Measurements from ENCODE around the gene PRKCH.

The PRKCH gene

GRCh38 chr14:61530296-61530695 is 208.9 kb downstream of the PRKCH start:
- TF ChIP-seq GATA1 (IDR thresholded peaks at IDR 0.05; ENCODE audit: low read depth, low read length) (no peak), POLR2A (IDR thresholded peaks at IDR 0.05; ENCODE audit: low read length) (no peak)
- no peak for DNase-seq

DNA sequence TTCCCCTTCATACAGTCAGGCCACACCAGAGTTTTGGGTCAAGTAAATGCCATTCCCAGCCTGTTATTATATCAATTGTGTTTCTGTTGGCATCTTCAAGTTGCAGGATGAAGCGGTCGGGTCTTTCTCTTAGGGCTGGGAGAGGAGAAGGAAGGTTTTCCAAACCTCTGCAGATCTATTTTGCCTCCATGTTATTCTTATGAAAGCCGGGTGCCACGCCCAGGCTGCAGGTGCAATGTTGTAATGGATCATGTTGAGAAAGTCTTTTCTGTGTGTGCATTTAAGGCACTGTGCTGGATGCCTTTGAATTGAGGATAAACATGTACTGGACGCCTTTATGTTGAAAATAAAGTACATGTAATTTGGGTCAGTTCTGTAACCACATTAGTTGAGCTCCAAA is 209.5 kb downstream of the PRKCH start:
- TF ChIP-seq POLR2A (IDR thresholded peaks at IDR 0.05; ENCODE audit: low read length) = no peak
- TF ChIP-seq GATA1 (IDR thresholded peaks at IDR 0.05; ENCODE audit: low read depth, low read length) = no peak
- no peak for DNase-seq

DNA sequence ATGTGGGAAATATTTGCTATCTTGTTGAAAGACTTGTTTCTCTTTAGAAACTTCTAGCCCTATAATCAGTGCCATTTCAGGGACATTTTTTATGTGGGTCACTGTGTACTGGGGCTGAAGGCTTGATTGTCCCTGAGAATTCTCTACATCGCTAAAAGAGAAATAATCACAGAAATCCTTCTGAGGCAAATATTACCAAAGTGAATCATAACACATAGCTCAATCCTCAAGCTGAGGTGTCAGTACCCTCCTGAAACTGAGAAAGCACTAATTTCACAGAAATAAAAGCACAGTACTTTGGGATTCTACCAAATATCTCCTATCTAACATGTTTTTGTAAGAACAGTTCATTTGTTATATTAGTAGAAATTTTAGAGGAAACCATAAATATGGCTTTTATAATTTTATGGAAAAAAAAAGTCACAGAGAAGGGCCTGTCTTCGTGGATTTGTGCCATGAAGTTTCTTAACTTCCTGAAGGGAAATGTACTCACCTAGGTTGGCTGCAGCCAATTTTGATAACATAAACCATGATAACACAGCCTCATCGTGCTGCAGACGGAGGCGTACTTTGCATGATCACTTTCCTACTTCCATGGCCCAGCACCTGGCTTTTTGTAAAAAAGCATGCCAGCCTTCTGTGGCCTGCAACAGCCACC is 210.2 kb downstream of the PRKCH start:
- TF ChIP-seq GATA1 (IDR thresholded peaks at IDR 0.05; ENCODE audit: low read depth, low read length) (no peak), POLR2A (IDR thresholded peaks at IDR 0.05; ENCODE audit: low read length) (no peak)
- no peak for DNase-seq

DNA sequence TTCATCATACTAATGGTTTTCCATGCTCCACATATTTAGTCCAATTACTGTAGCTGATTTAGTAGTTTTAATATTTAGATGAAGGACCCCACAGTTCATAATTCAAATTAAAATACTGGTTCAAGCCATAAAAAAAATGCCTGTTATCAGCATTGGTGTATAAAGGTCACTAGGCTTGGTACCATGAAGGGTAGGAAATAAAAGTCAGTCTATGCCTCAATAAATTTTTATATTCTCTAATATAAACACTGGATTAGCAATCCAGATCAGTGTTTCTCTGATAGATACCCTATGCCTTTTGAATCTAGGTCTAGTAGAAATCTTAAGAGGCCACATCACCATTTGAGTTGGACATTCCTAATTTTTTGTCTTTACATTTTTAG is 210.7 kb downstream of the PRKCH start:
- TF ChIP-seq GATA1 (IDR thresholded peaks at IDR 0.05; ENCODE audit: low read depth, low read length) (no peak), POLR2A (IDR thresholded peaks at IDR 0.05; ENCODE audit: low read length) (no peak)
- DNase-seq = no peak

DNA sequence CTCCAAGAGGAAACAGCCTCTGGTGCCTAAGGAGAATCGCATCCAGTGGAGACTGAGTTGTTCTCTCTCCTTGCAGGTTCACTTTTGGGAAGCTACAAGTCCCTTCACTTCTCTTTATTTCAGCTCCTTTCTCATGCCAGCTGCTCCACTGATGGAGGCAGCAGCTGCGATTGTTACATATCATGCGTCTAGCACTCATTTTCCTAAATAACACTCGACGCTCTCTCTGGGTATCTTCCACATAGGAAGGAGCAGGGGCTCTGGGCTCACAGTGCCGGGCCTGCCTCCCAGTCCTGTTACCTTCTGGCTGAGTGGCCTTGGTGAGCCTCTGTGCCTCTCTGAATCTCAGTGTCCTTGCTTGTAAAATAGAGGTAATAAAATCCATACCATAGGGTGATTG is 211.4 kb downstream of the PRKCH start:
- DNase-seq = no peak
- TF ChIP-seq GATA1 (IDR thresholded peaks at IDR 0.05; ENCODE audit: low read depth, low read length) (no peak), POLR2A (IDR thresholded peaks at IDR 0.05; ENCODE audit: low read length) (no peak)

GRCh38 chr14:61533513-61534255 is 212.3 kb downstream of the PRKCH start:
- DNase-seq = no peak

DNA sequence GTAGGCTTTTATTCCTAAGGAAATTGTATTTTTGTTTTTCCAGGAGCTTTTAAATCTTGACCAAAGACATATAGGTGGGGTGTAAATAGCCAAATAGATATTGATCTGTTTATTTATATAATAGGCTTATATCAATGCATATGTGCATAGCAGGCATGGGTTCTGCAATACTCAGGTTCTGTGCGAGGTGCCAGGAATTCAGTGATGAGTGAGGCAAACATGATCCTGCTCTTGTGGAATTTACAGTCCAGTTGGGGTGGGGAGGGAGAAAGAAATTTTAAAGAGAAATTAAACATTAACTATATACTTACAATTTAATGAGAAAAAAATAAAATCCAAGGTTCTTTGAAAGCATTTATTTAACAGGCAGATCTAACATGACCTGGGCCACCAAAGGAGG is 213.7 kb downstream of the PRKCH start:
- DNase-seq = no peak

More at GRCh38 chr14:61533513-61534255, 212.3 kb downstream of the PRKCH start:
- TF ChIP-seq GATA1 (IDR thresholded peaks at IDR 0.05; ENCODE audit: low read depth, low read length) (no peak), POLR2A (IDR thresholded peaks at IDR 0.05; ENCODE audit: low read length) (no peak)

DNA sequence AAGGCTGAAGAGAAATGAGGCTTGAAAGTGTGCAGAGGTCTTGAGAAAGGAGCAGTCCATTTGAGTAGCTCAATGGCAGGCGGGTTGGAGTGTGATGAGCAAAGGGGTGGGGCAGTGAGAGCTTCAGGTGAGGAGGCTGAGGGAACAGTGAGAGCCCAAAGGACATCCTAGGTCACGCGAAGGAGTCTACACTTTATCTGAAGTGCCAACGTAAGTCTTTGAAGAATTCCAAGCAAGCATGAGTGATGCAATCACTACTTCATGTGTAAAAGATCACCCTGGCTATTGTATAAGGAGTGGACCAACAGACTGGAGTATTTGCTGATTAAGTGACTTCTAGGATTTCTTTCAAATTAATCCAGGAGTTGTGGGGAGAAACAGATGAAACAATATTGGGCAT is 214.1 kb downstream of the PRKCH start:
- no peak for TF ChIP-seq POLR2A (IDR thresholded peaks at IDR 0.05; ENCODE audit: low read length)
- DNase-seq = no peak

More for the DNA sequence above, 213.7 kb downstream of the PRKCH start:
- no peak for TF ChIP-seq GATA1 (IDR thresholded peaks at IDR 0.05; ENCODE audit: low read depth, low read length)

- no peak for DNase-seq
- TF ChIP-seq POLR2A (IDR thresholded peaks at IDR 0.05; ENCODE audit: low read length) = no peak
- TF ChIP-seq GATA1 (IDR thresholded peaks at IDR 0.05; ENCODE audit: low read depth, low read length) = no peak
These were observed 215.5 kb downstream of the PRKCH start for GRCh38 chr14:61536661-61537562.

GRCh38 chr14:61537563-61538463 is 216.4 kb downstream of the PRKCH start:
- TF ChIP-seq POLR2A (IDR thresholded peaks at IDR 0.05; ENCODE audit: low read length) = no peak
- TF ChIP-seq GATA1 (IDR thresholded peaks at IDR 0.05; ENCODE audit: low read depth, low read length) = no peak
- peak in 1 of 2 experiments; percentile 25 for DNase-seq

GRCh38 chr14:61538464-61539022 is 217.2 kb downstream of the PRKCH start:
- no peak for TF ChIP-seq POLR2A (IDR thresholded peaks at IDR 0.05; ENCODE audit: low read length)
- no peak for TF ChIP-seq GATA1 (IDR thresholded peaks at IDR 0.05; ENCODE audit: low read depth, low read length)
- no peak for DNase-seq

GRCh38 chr14:61539631-61540030 is 218.3 kb downstream of the PRKCH start:
- DNase-seq = no peak
- TF ChIP-seq POLR2A (IDR thresholded peaks at IDR 0.05; ENCODE audit: low read length) = no peak
- TF ChIP-seq GATA1 (IDR thresholded peaks at IDR 0.05; ENCODE audit: low read depth, low read length) = no peak

DNA sequence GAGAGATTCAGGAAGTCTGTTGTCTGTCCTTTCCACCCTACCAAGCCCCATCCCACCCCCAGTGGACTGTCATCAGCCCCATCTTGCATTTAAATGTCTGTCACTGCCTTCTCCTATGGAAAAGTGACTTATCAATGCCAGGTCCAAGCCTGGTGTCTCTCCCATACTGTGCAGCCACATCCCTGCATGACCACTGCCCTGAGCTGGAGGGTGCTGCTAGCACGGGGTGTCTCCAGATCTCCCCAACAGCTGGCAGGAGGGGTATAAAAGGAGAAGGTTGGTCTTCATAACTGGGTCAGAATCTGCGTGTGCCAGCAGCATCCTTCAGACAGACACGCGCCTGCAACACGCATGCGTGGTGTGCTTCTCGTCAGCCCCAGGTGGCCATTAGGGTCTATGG is 219.6 kb downstream of the PRKCH start:
- no peak for DNase-seq
- TF ChIP-seq POLR2A (IDR thresholded peaks at IDR 0.05; ENCODE audit: low read length) = no peak
- TF ChIP-seq GATA1 (IDR thresholded peaks at IDR 0.05; ENCODE audit: low read depth, low read length) = no peak
